HCT116 (cell line): ENCODE measurements around the gene DNAJC5. TPM values are rescaled to one million over a fixed set of nuclear protein-coding genes. Genes with fewer than 3 reads are reported as not detected.

Experiments used
- ATAC-seq: fragments of 200-7000 bp; cut with Tn5 transposase; 2 replicates; pipeline ENCODE4 v1.9.1; 2020; ENCODE audit warnings: mild to moderate bottlenecking, moderate library complexity
- BruUV-seq: library from RNA; stranded (reverse); fragments of 400-500 nt; replicated peaks from 2 replicates; lab custom pipeline; 2021; lab: Mats Ljungman, UMichigan
- CTCF ChIA-PET: fragments of 300-600 bp; sonication (Branson Sonifier 250); formaldehyde crosslinking; loops from one replicate; lab custom pipeline; 2021; ENCODE audit warnings: antibody characterized with exemption; lab: Charles Lee
- POLR2A ChIA-PET: fragments of 300-600, 350-600 bp; sonication (Branson Sonifier 250); formaldehyde crosslinking; loops from one replicate; lab custom pipeline; 2021; ENCODE audit warnings: antibody characterized with exemption; lab: Charles Lee
- RAD21 ChIA-PET, 2 experiments: fragments of 300-600 bp; sonication (Branson Sonifier 250); formaldehyde crosslinking; loops; one replicate each; lab custom pipeline; 2023; ENCODE audit warnings: low total read pairs in 2 of 2; ENCODE audit not compliant: uncharacterized antibody in 2 of 2, unreplicated experiment in 2 of 2, low non-redundant PET in 1 of 2; lab: Charles Lee
- DNase-seq: peaks from one replicate; pipeline ENCODE4 v3.0.0-alpha.2; 2010; ENCODE audit warnings: low read depth, low spot score
- H2AFZ ChIP-seq: fragments of 200-600 bp; shearing (Covaris generic), sonication (generic); 2 replicates; pipeline ENCODE4 v1.6.1; 2017; ENCODE audit warnings: low read depth, mixed run types, mixed read lengths, antibody characterized with exemption, low read length; ENCODE audit not compliant: poor library complexity, severe bottlenecking
- H3K27ac ChIP-seq: 2 replicates; pipeline ENCODE4 v1.5.1; 2012; ENCODE audit warnings: low read depth, low read length
- H3K27me3 ChIP-seq: fragments of 200-600 bp; sonication (generic); 2 replicates; pipeline ENCODE4 v1.6.1; 2016; ENCODE audit warnings: mixed run types, low read length, mixed read lengths; ENCODE audit not compliant: insufficient read depth
- H3K36me3 ChIP-seq, 2 experiments: fragments of 200-500 bp in 1 of 2; fragments of 200-600 bp in 1 of 2; sonication (Bioruptor generic) in 1 of 2; sonication (generic) in 1 of 2; 2 replicates each; pipeline versions ENCODE4 v1.5.1 to v1.6.1; 2014 to 2016; ENCODE audit warnings: low read length in 2 of 2, inconsistent platforms in 1 of 2, mixed read lengths in 1 of 2, mixed run types in 1 of 2; ENCODE audit not compliant: insufficient read depth in 2 of 2, control insufficient read depth in 1 of 2
- H3K4me1 ChIP-seq, 2 experiments: fragments of 200-600 bp in 1 of 2; sonication (generic) in 1 of 2; 2 replicates each; pipeline versions ENCODE4 v1.5.1 to v1.6.1; 2012 to 2017; ENCODE audit warnings: low read length in 2 of 2, inconsistent platforms in 1 of 2, mild to moderate bottlenecking in 1 of 2, mixed read lengths in 1 of 2, mixed run types in 1 of 2, moderate library complexity in 1 of 2; ENCODE audit not compliant: insufficient read depth in 2 of 2, control insufficient read depth in 1 of 2
- H3K4me2 ChIP-seq: fragments of 200-600 bp; sonication (generic); 2 replicates; pipeline ENCODE4 v1.6.1; 2017; ENCODE audit warnings: mixed run types, low read length, mixed read lengths
- H3K4me3 ChIP-seq, 2 experiments: fragments of 200-600 bp in 1 of 2; sonication (generic) in 1 of 2; replicated peaks in 1 of 2; 2 replicates each; pipeline ENCODE4 v1.5.1; 2011 to 2016; ENCODE audit warnings: low read length in 2 of 2, control low read depth in 1 of 2, low read depth in 1 of 2, mild to moderate bottlenecking in 1 of 2, mixed read lengths in 1 of 2, mixed run types in 1 of 2
- H3K79me2 ChIP-seq: fragments of 200-600 bp; sonication (generic); 2 replicates; pipeline ENCODE4 v1.6.1; 2017; ENCODE audit warnings: mild to moderate bottlenecking, mixed run types, low read length, moderate library complexity, mixed read lengths; ENCODE audit not compliant: insufficient read depth
- H3K9ac ChIP-seq: fragments of 200-600 bp; sonication (generic); 2 replicates; pipeline ENCODE4 v1.6.1; 2016; ENCODE audit warnings: low read length, mixed read lengths
- H3K9me2 ChIP-seq: fragments of 200-600 bp; sonication (generic), shearing (Covaris generic); 2 replicates; pipeline ENCODE4 v1.6.1; 2017; ENCODE audit warnings: mixed run types, mild to moderate bottlenecking, moderate library complexity; ENCODE audit not compliant: insufficient read depth
- H3K9me3 ChIP-seq, 2 experiments: fragments of 200-500 bp in 1 of 2; fragments of 200-600 bp in 1 of 2; sonication (Bioruptor generic) in 1 of 2; sonication (generic) in 1 of 2; 2 replicates each; pipeline ENCODE4 v1.6.1; 2014 to 2017; ENCODE audit warnings: low read length in 2 of 2, mixed read lengths in 2 of 2, inconsistent platforms in 1 of 2, low read depth in 1 of 2, mild to moderate bottlenecking in 1 of 2, mixed run types in 1 of 2, moderate library complexity in 1 of 2; ENCODE audit not compliant: control insufficient read depth in 1 of 2, insufficient read depth in 1 of 2
- H4K20me1 ChIP-seq: fragments of 200-600 bp; sonication (generic), shearing (Covaris generic); 2 replicates; pipeline ENCODE4 v1.6.1; 2017; ENCODE audit warnings: mixed run types, mild to moderate bottlenecking, moderate library complexity; ENCODE audit not compliant: insufficient read depth
- CBX3 ChIP-seq: IDR thresholded peaks from 2 replicates; pipeline ENCODE4 v1.6.1; 2012; ENCODE audit warnings: low read depth
- ELF1 ChIP-seq: IDR thresholded peaks from 2 replicates; pipeline ENCODE4 v1.6.1; 2012; ENCODE audit warnings: low read depth, borderline replicate concordance
- EZH2 ChIP-seq: fragments of 200-600 bp; sonication (generic); IDR thresholded peaks from 2 replicates; pipeline ENCODE4 v1.6.1; 2017; ENCODE audit warnings: antibody characterized with exemption, mixed run types
- JUND ChIP-seq: IDR thresholded peaks from 2 replicates; pipeline ENCODE4 v1.6.1; 2012
- MAX ChIP-seq: IDR thresholded peaks from 2 replicates; pipeline ENCODE4 v1.6.1; 2012
- POLR2A ChIP-seq: IDR thresholded peaks from 2 replicates; pipeline ENCODE4 v1.7.0; 2011; ENCODE audit warnings: borderline replicate concordance; ENCODE audit not compliant: insufficient read depth, insufficient read length; ENCODE audit errors: extremely low read depth
- POLR2AphosphoS5 ChIP-seq: IDR thresholded peaks from 2 replicates; pipeline ENCODE4 v1.6.1; 2011; ENCODE audit warnings: mild to moderate bottlenecking, low read depth, low read length, moderate library complexity
- RAD21 ChIP-seq: IDR thresholded peaks from 2 replicates; pipeline ENCODE4 v1.6.1; 2012; ENCODE audit warnings: low read depth, mild to moderate bottlenecking
- SIN3A ChIP-seq: IDR thresholded peaks from 2 replicates; pipeline ENCODE4 v1.6.1; 2012; ENCODE audit warnings: low read depth
- SP1 ChIP-seq: IDR thresholded peaks from 2 replicates; pipeline ENCODE4 v1.6.1; 2012; ENCODE audit warnings: low read depth
- YY1 ChIP-seq: IDR thresholded peaks from 2 replicates; pipeline ENCODE4 v1.6.1; 2011; ENCODE audit warnings: low read length, low read depth, moderate library complexity, mild to moderate bottlenecking; ENCODE audit not compliant: insufficient replicate concordance; ENCODE audit errors: extremely low read depth
- ZFX ChIP-seq: fragments of 450-650 bp; IDR thresholded peaks from 2 replicates; pipeline ENCODE4 v1.6.1; 2017
- intact Hi-C: fragments of 100-400 bp; cut with micrococcal nuclease; formaldehyde crosslinking; loops from 2 replicates; pipeline ENCODE4 v1.10.0; 2022
- total RNA-seq: library from RNA; stranded (reverse); gene quantifications from one replicate; pipeline ENCODE4 v1.2.1, GENCODE V29; 2021; ENCODE audit not compliant: unreplicated experiment
- TF ChIP-seq, protein P1 (sequence below): IDR thresholded peaks from 2 replicates; pipeline ENCODE4 v1.6.1; 2011; ENCODE audit warnings: mild to moderate bottlenecking, low read length, moderate library complexity; ENCODE audit not compliant: insufficient replicate concordance; ENCODE audit errors: extremely low read depth

The DNAJC5 gene
- total RNA-seq, 1 experiment from 2014 or later = 38.3 TPM

DNA sequence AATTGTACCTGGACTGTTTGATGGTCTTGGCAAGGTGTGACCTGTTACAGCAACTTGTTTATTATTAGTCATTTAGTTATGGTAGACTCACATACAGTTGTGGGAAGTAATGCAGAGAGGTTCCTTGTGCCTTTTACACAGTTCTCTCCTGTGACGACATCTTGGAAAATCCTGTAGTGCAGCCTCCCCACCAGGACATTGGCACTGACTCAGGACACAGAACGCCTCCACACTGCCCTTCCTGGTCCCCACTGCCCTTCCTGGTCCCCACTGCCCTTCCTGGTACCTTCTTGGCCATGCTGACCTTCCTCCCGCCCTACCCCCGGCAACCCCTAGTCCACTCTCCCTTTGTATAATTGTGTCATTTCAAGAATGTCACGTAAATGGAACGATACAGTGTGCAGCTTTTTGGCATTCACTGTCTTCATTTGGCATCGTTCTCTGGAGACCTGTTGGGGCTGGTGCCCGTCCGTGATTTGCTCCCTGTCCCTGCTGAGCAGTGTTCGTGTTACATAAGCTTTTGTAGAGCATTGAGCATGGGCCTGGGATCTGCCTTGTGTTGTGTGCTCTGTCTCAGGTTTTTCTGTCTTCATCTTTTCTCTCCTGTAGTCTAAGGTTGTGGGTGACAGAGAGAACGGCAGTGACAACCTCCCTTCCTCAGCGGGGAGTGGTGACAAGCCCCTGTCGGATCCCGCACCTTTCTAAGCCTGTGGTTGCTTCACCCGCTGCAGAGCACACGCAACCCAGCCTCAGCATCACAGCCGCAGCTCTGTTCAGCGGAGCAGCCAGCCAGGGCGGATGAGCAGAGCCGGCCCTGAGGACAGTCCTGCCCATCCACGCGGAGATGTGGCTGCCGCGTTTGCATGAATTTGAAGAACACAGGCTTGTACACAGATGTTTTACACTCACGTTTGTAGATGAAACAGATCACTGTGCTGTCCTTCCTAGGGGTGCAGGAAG is 5.4 kb upstream of the DNAJC5 start:
- DNase-seq (no peak), ATAC-seq (no peak)
- no peak overlapping the region for H3K27ac ChIP-seq
- no peaks in the 10 kb centered on the region for H3K9me2 ChIP-seq
- H3K4me2 ChIP-seq = no peak overlapping the region
- intact Hi-C loops = no loop called here
- peaks cover 24 to 53% of the 10 kb centered on the region in 2 experiments; a peak in 3 of 4 replicates for H3K36me3 ChIP-seq
- no peak overlapping the region for H3K4me3 ChIP-seq
- H3K9ac ChIP-seq = no peak overlapping the region
- ChIA-PET RAD21 (no interaction called here), CTCF (no interaction called here)
- BruUV-seq = no TSS peak
- H3K79me2 ChIP-seq = peaks cover 46% of the 10 kb centered on the region; the same call in 1 of the 2 replicates
- H3K4me1 ChIP-seq = peaks cover 8 to 11% of the 10 kb centered on the region in 2 experiments; a peak in 3 of 4 replicates
- no peaks in the 10 kb centered on the region for H3K9me3 ChIP-seq
- H2AFZ ChIP-seq = no peak overlapping the region
- peaks cover 3% of the 10 kb centered on the region; the same call in 1 of the 2 replicates for H4K20me1 ChIP-seq
- no peaks in the 10 kb centered on the region for H3K27me3 ChIP-seq
- TF ChIP-seq ZFX = no peak
- TF ChIP-seq JUND = no peak
- TF ChIP-seq, all 23 proteins: peak for 0
- POLR2A ChIA-PET = no interaction called here

DNA sequence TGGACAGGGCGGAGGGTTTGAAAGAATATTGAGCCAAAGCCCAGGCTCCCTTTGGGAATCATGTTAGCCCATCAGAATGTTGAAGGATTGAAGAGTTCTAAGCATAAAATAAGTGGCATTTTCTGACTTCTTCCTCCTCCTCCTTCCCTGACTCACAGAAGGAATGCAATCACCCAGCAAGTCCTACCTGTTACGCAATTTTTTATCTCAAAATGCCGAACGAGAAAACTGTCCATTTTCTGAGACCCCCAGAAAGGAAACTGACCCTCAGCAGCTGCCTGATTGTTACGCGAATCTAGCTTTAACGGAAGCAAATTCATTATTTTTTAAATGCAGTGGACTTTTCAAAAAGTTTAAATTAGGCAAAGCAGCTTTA is 4.7 kb upstream of the DNAJC5 start:
- no peaks in the 10 kb centered on the region for H3K9me3 ChIP-seq
- CTCF ChIA-PET = no interaction called here
- intact Hi-C loops = no loop called here
- no peaks in the 10 kb centered on the region for H3K27me3 ChIP-seq
- peaks cover 3% of the 10 kb centered on the region; the same call in 1 of the 2 replicates for H4K20me1 ChIP-seq
- DNase-seq (no peak), ATAC-seq (no peak)
- H3K9me2 ChIP-seq = no peaks in the 10 kb centered on the region
- no peak overlapping the region for H3K4me2 ChIP-seq
- POLR2A ChIA-PET = no interaction called here
- peaks cover 39% of the 10 kb centered on the region; the same call in 1 of the 2 replicates for H3K79me2 ChIP-seq
- no TSS peak for BruUV-seq
- RAD21 ChIA-PET = no interaction called here
- H3K9ac ChIP-seq = no peak overlapping the region
- peaks cover 8 to 13% of the 10 kb centered on the region in 2 experiments; a peak in 3 of 4 replicates for H3K4me1 ChIP-seq
- no peak overlapping the region for H2AFZ ChIP-seq
- peaks cover 23 to 48% of the 10 kb centered on the region in 2 experiments; a peak in 3 of 4 replicates for H3K36me3 ChIP-seq
- H3K4me3 ChIP-seq = no peak overlapping the region
- H3K27ac ChIP-seq = no peak overlapping the region
- TF ChIP-seq EZH2 (no peak), RAD21 (no peak), MAX (no peak), CBX3 (no peak), SIN3A (no peak), SP1 (no peak), POLR2AphosphoS5 (no peak), POLR2A (no peak), YY1 (no peak), ELF1 (no peak)
- TF ChIP-seq, protein P1, sequence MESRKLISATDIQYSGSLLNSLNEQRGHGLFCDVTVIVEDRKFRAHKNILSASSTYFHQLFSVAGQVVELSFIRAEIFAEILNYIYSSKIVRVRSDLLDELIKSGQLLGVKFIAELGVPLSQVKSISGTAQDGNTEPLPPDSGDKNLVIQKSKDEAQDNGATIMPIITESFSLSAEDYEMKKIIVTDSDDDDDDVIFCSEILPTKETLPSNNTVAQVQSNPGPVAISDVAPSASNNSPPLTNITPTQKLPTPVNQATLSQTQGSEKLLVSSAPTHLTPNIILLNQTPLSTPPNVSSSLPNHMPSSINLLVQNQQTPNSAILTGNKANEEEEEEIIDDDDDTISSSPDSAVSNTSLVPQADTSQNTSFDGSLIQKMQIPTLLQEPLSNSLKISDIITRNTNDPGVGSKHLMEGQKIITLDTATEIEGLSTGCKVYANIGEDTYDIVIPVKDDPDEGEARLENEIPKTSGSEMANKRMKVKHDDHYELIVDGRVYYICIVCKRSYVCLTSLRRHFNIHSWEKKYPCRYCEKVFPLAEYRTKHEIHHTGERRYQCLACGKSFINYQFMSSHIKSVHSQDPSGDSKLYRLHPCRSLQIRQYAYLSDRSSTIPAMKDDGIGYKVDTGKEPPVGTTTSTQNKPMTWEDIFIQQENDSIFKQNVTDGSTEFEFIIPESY = no peak
